ENCODE data around the gene LMO3.
A peak's percentile ranks its signal among the peaks of the same experiment; 100 is the strongest.

Gene LMO3

GRCh38 chr12:16610001-16610585, 4.1 kb upstream of the LMO3 start:
- H3K4me1 ChIP-seq (ENCODE audit: control insufficient read depth, insufficient read depth, low read length): peaks cover 13% of the 10 kb centered on the region
- no peak overlapping the region for H3K4me3 ChIP-seq (ENCODE audit: insufficient read depth, low read depth, low read length)
- peaks cover 47% of the 10 kb centered on the region for H3K27me3 ChIP-seq (ENCODE audit: control insufficient read depth, insufficient read depth, low read length, poor library complexity, severe bottlenecking)
- no peaks in the 10 kb centered on the region for H3K9me3 ChIP-seq (ENCODE audit: control insufficient read depth, low read length)
- no peaks in the 10 kb centered on the region for H3K36me3 ChIP-seq (ENCODE audit: control insufficient read depth, insufficient read depth, low read length)
- no peak overlapping the region for H3K27ac ChIP-seq (ENCODE audit: insufficient read depth, low read depth, low read length, poor library complexity, severe bottlenecking)
- 61 to 66% methylated on average over 7 of the region's 7 CpGs for WGBS, 2 experiments

DNA sequence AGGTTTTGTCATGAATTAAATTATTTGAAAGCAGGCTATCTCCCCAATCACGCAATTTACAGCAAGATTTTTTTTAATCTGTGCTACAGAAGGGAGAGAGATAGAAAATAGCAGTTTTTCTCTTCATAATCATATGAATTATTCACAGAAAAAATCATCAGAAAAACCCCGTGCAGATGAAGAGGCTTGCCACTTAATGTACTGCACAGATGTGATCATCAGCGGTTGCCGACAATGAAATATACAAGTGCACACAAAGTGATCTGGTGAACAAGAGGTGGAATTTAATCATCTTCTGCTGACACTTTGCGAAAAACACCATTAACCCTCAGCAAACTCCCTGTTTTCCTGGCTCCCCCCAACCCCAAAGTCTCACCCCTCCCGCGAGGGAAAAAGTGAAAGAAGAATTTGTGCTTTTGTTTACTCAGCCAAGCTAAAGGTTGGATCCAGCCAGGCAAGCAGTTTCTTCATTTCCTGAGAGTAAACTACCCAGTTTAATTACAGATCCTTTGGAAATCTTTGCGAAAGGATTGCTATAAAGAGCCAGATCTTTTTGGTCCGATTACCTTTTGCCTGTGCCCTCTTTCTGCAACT, 3.1 kb upstream of the LMO3 start:
- no peak overlapping the region for H3K4me3 ChIP-seq (ENCODE audit: insufficient read depth, low read depth, low read length)
- H3K27me3 ChIP-seq (ENCODE audit: control insufficient read depth, insufficient read depth, low read length, poor library complexity, severe bottlenecking): peaks cover 53% of the 10 kb centered on the region
- no peaks in the 10 kb centered on the region for H3K36me3 ChIP-seq (ENCODE audit: control insufficient read depth, insufficient read depth, low read length)
- H3K9me3 ChIP-seq (ENCODE audit: control insufficient read depth, low read length): no peaks in the 10 kb centered on the region
- H3K27ac ChIP-seq (ENCODE audit: insufficient read depth, low read depth, low read length, poor library complexity, severe bottlenecking): no peak overlapping the region
- WGBS, 2 experiments: 48 to 53% methylated on average over 8 of the region's 9 CpGs
- H3K4me1 ChIP-seq (ENCODE audit: control insufficient read depth, insufficient read depth, low read length): peaks cover 13% of the 10 kb centered on the region

DNA sequence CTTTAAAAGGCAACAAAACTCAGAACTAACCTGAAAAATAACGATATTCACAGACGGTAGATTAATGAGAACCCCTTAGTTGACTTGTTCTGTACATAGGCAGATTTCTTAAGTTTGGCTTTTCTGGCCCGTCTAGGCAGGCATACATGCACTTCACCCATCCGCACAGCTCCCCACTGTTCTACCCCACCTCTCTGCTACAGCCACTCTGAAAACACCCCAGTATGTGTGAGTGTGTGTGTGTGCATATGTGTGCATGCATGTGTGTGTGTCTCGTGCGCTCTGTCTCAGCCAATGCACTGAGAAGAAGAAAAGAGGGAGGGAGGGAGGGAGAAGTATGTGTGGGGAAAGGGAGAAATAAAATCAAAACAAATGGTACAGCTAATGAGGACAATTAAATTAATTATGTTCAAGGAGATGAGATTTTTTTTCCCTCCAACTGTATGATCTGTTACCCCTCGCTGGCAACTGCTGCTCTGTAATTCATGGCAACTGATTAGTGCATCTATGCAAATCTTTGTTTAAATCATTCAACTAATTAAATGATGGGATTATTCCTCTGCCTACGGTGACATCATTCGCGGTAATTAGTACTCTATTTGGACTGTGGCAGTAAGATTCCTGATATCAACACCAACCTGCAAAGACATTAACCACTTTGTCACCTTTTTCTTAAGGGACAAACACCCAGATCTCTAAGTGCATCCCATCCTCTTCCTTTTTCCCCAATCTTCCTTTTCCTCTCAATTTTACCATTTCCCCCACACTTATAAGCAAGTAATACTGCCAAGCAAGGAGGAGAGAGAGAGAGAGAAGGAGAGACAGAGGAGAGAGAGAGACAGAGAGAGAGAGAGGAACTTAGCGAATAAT, 2.2 kb upstream of the LMO3 start:
- Histone ChIP-seq H3K27ac (ENCODE audit: insufficient read depth, low read depth, low read length, poor library complexity, severe bottlenecking) (no peak overlapping the region), H3K4me1 (ENCODE audit: control insufficient read depth, insufficient read depth, low read length) (peaks cover 17% of the 10 kb centered on the region), H3K9me3 (ENCODE audit: control insufficient read depth, low read length) (no peaks in the 10 kb centered on the region), H3K36me3 (ENCODE audit: control insufficient read depth, insufficient read depth, low read length) (no peaks in the 10 kb centered on the region), H3K27me3 (ENCODE audit: control insufficient read depth, insufficient read depth, low read length, poor library complexity, severe bottlenecking) (peaks cover 53% of the 10 kb centered on the region), H3K4me3 (ENCODE audit: insufficient read depth, low read depth, low read length) (no peak overlapping the region)
- WGBS, 2 experiments: 67 to 69% methylated on average over 8 to 10 of the region's 11 CpGs

DNA sequence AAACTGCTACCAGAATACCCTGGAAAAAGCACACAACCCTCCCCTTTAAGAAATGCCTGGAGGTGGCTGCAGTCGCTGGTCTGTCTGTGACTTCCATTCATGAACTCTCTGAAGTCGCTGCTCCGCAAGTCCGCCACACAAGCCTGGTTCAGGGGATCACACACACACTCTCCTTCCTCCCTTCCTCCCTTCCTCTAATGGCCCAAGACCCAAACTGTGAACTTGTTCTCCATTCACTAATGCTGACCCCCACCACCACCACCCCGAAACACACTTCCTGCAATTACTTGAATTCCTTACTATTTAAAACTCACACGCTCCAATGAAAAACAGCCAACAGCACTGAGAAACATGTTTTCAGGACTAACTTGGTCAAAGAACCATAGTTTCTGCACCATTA, 1.0 kb upstream of the LMO3 start:
- Histone ChIP-seq H3K4me1 (ENCODE audit: control insufficient read depth, insufficient read depth, low read length) (peaks cover 23% of the 10 kb centered on the region), H3K4me3 (ENCODE audit: insufficient read depth, low read depth, low read length) (peak overlapping the region; percentile 29), H3K27ac (ENCODE audit: insufficient read depth, low read depth, low read length, poor library complexity, severe bottlenecking) (no peak overlapping the region), H3K9me3 (ENCODE audit: control insufficient read depth, low read length) (no peaks in the 10 kb centered on the region), H3K36me3 (ENCODE audit: control insufficient read depth, insufficient read depth, low read length) (no peaks in the 10 kb centered on the region), H3K27me3 (ENCODE audit: control insufficient read depth, insufficient read depth, low read length, poor library complexity, severe bottlenecking) (peaks cover 53% of the 10 kb centered on the region)
- 16 to 20% methylated on average over 6 of the region's 6 CpGs for WGBS, 2 experiments

- Histone ChIP-seq H3K9me3 (ENCODE audit: control insufficient read depth, low read length) (no peaks in the 10 kb centered on the region), H3K4me1 (ENCODE audit: control insufficient read depth, insufficient read depth, low read length) (peaks cover 23% of the 10 kb centered on the region), H3K27me3 (ENCODE audit: control insufficient read depth, insufficient read depth, low read length, poor library complexity, severe bottlenecking) (peaks cover 53% of the 10 kb centered on the region), H3K4me3 (ENCODE audit: insufficient read depth, low read depth, low read length) (peak overlapping the region; percentile 29), H3K36me3 (ENCODE audit: control insufficient read depth, insufficient read depth, low read length) (no peaks in the 10 kb centered on the region), H3K27ac (ENCODE audit: insufficient read depth, low read depth, low read length, poor library complexity, severe bottlenecking) (no peak overlapping the region)
- WGBS, 2 experiments: 0% methylated on average over 26 of the region's 26 CpGs
These were observed 363 bp upstream of the LMO3 start for GRCh38 chr12:16606201-16606849.

DNA sequence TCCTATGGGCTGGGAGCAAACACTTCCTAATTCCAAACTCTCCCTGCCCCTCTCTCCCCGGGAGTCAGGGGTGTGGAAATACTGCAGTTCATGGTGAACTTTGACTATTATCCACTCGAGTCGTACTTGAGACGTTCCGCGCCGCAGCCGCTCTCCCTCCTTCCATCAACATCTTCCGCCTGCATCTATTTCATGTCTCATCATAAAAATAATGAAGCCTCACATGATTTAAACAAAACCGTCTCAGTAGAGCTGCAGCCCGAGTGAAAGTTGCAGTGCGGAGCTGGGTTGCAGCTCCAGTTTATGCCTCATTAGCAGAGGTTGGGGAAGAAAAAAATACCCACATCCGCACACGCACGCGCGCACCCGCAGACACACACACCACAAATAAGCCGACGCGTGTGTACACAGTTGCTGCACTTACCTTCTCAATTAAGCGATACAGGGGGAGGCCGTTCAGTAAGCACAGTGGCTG, 283 bp downstream of the LMO3 start:
- Histone ChIP-seq H3K27me3 (ENCODE audit: control insufficient read depth, insufficient read depth, low read length, poor library complexity, severe bottlenecking) (peaks cover 53% of the 10 kb centered on the region), H3K4me1 (ENCODE audit: control insufficient read depth, insufficient read depth, low read length) (peaks cover 23% of the 10 kb centered on the region), H3K27ac (ENCODE audit: insufficient read depth, low read depth, low read length, poor library complexity, severe bottlenecking) (no peak overlapping the region)

GRCh38 chr12:16604596-16605252, 1.2 kb downstream of the LMO3 start:
- H3K9me3 ChIP-seq (ENCODE audit: control insufficient read depth, low read length): no peaks in the 10 kb centered on the region
- H3K4me3 ChIP-seq (ENCODE audit: insufficient read depth, low read depth, low read length): peak overlapping the region; percentile 29
- H3K27ac ChIP-seq (ENCODE audit: insufficient read depth, low read depth, low read length, poor library complexity, severe bottlenecking): peak overlapping the region; percentile 4
- no peaks in the 10 kb centered on the region for H3K36me3 ChIP-seq (ENCODE audit: control insufficient read depth, insufficient read depth, low read length)
- H3K27me3 ChIP-seq (ENCODE audit: control insufficient read depth, insufficient read depth, low read length, poor library complexity, severe bottlenecking): peaks cover 52% of the 10 kb centered on the region
- H3K4me1 ChIP-seq (ENCODE audit: control insufficient read depth, insufficient read depth, low read length): peaks cover 23% of the 10 kb centered on the region
- WGBS, 2 experiments: 6 to 7% methylated on average over 22 of the region's 22 CpGs

More for the DNA sequence above, 283 bp downstream of the LMO3 start:
- peak overlapping the region; percentile 29 for H3K4me3 ChIP-seq (ENCODE audit: insufficient read depth, low read depth, low read length)
- 0 to 1% methylated on average over 21 to 23 of the region's 23 CpGs for WGBS, 2 experiments
- H3K9me3 ChIP-seq (ENCODE audit: control insufficient read depth, low read length): no peaks in the 10 kb centered on the region
- H3K36me3 ChIP-seq (ENCODE audit: control insufficient read depth, insufficient read depth, low read length): no peaks in the 10 kb centered on the region

GRCh38 chr12:16603916-16604575, 1.9 kb downstream of the LMO3 start:
- H3K36me3 ChIP-seq (ENCODE audit: control insufficient read depth, insufficient read depth, low read length): no peaks in the 10 kb centered on the region
- no peaks in the 10 kb centered on the region for H3K9me3 ChIP-seq (ENCODE audit: control insufficient read depth, low read length)
- H3K4me3 ChIP-seq (ENCODE audit: insufficient read depth, low read depth, low read length): peak overlapping the region; percentile 29
- peak overlapping the region; percentile 4 for H3K27ac ChIP-seq (ENCODE audit: insufficient read depth, low read depth, low read length, poor library complexity, severe bottlenecking)
- peaks cover 45% of the 10 kb centered on the region for H3K27me3 ChIP-seq (ENCODE audit: control insufficient read depth, insufficient read depth, low read length, poor library complexity, severe bottlenecking)
- H3K4me1 ChIP-seq (ENCODE audit: control insufficient read depth, insufficient read depth, low read length): peaks cover 19% of the 10 kb centered on the region
- 67% methylated on average over 3 of the region's 3 CpGs for WGBS, 2 experiments

DNA sequence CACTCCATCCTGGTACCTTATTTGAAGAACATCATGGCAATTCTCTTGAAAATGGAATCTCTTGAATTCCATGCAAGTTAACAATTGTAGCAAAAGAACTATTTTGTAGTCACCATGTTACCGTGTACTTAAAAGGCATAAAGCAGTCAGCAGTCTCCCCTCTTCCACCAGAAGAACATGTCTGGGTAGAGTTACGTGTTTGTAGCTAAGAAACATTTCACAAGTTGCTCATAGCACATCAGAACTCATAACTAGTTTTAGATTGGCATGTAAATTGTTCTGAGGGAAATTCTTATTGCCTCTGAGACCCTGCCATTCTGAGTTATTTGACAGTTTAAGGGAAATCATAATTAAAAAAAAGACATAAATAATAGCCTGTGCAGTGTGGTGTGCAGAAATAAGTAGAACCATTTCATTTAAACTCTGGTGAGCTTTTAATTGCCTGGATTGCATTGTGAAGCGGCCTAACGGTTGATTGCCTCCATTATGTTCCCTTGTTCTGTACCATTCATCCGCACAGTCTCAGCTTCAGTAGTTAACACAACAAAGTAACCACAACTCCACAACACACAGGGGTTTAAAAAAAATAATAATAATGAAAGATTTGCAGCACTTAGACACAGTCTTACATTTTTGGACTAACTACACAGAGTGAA, 2.6 kb downstream of the LMO3 start:
- H3K4me3 ChIP-seq (ENCODE audit: insufficient read depth, low read depth, low read length): peak overlapping the region; percentile 29
- WGBS, 2 experiments: 88 to 97% methylated on average over 3 to 5 of the region's 5 CpGs
- no peaks in the 10 kb centered on the region for H3K36me3 ChIP-seq (ENCODE audit: control insufficient read depth, insufficient read depth, low read length)
- H3K9me3 ChIP-seq (ENCODE audit: control insufficient read depth, low read length): no peaks in the 10 kb centered on the region
- H3K27me3 ChIP-seq (ENCODE audit: control insufficient read depth, insufficient read depth, low read length, poor library complexity, severe bottlenecking): peaks cover 39% of the 10 kb centered on the region
- H3K4me1 ChIP-seq (ENCODE audit: control insufficient read depth, insufficient read depth, low read length): peaks cover 16% of the 10 kb centered on the region
- no peak overlapping the region for H3K27ac ChIP-seq (ENCODE audit: insufficient read depth, low read depth, low read length, poor library complexity, severe bottlenecking)
